ENCODE measurements around the gene LRRC75A. TPM values are rescaled to one million over a fixed set of nuclear protein-coding genes. Genes with fewer than 3 reads are reported as not detected.

LRRC75A gene
- polyA plus RNA-seq, 1 experiment = 1.3 TPM

- Histone ChIP-seq H3K4me3 (ENCODE audit: low read depth, low read length) (peak overlapping the region; percentile 94), H3K36me3 (ENCODE audit: control insufficient read depth, insufficient read depth, low read length) (peaks cover 22% of the 10 kb centered on the region), H3K27me3 (ENCODE audit: control insufficient read depth, insufficient read depth, low read length) (no peaks in the 10 kb centered on the region)
- no peak for TF ChIP-seq CTCF (IDR thresholded peaks at IDR 0.05; ENCODE audit: insufficient read depth, low read depth, low read length)
- DNase-seq (ENCODE audit: low read depth) = peak; percentile 99
- ChIA-PET CTCF (interaction anchor here (0.6 to 1.9 kb wide), 9 partner anchors 10 to 412 kb away, joined by 3 to 15 read pairs (median 5); no protein-coding TSS in a partner anchor), POLR2A (interaction anchor here (0.6 to 1.3 kb wide), 8 partner anchors 9 to 97 kb away, joined by 3 to 7 read pairs (median 3); no protein-coding TSS in a partner anchor)
Observed at GRCh38 chr17:16438557-16439302, 53.3 kb downstream of the LRRC75A start.

DNA sequence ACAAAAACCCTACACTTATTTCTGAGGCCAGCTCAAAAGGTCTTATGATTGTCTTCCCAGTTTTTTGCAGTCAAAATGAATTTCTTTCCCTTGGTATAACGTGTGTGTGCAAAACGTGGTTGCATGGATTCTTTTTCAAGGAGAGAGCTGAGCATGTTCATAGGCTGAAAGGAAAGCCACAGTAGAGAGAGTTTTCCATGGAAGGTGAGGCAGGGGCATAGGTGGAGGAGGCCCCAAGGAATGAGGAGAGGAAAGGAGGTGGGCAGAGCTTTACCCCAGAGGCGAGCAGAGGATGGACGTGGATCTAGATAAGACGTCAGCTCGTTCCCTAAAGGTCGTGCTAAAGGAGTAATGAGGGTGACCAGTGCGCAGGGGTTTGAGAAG is 53.8 kb downstream of the LRRC75A start:
- H3K27me3 ChIP-seq (ENCODE audit: control insufficient read depth, insufficient read depth, low read length) = no peaks in the 10 kb centered on the region
- peaks cover 17% of the 10 kb centered on the region for H3K36me3 ChIP-seq (ENCODE audit: control insufficient read depth, insufficient read depth, low read length)
- DNase-seq (ENCODE audit: low read depth) = no peak
- CTCF ChIA-PET = interaction anchor here (0.6 to 1.9 kb wide), 9 partner anchors 9 to 412 kb away, joined by 3 to 15 read pairs (median 5); no protein-coding TSS in a partner anchor
- TF ChIP-seq CTCF (IDR thresholded peaks at IDR 0.05; ENCODE audit: insufficient read depth, low read depth, low read length) = no peak
- H3K4me3 ChIP-seq (ENCODE audit: low read depth, low read length) = peak overlapping the region; percentile 20
- POLR2A ChIA-PET = interaction anchor here (0.6 to 1.3 kb wide), 7 partner anchors 10 to 98 kb away, joined by 3 to 7 read pairs (median 3); no protein-coding TSS in a partner anchor

DNA sequence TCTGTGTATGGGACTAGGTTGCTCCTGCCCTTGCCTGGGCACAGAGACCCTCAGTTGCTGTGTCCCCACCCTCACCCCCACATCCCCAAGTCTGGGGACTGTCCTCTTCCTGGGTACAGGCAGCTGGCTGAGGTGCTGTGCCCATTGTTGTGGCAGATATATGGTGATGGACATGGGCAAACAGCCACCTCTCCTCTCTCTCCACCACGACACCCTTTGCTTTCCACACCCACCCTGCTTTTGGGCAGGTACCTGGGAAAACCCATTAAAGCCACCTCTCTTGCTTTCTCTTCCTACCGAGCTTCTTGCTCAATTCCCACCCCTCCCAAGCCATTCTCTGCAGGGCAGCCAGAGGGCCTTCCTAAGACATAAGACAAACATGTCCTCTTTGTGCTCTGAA is 54.9 kb downstream of the LRRC75A start:
- Histone ChIP-seq H3K27me3 (ENCODE audit: control insufficient read depth, insufficient read depth, low read length) (no peaks in the 10 kb centered on the region), H3K36me3 (ENCODE audit: control insufficient read depth, insufficient read depth, low read length) (peaks cover 9% of the 10 kb centered on the region), H3K4me3 (ENCODE audit: low read depth, low read length) (no peak overlapping the region)
- POLR2A ChIA-PET = no interaction called here
- TF ChIP-seq CTCF (IDR thresholded peaks at IDR 0.05; ENCODE audit: insufficient read depth, low read depth, low read length) = no peak
- no peak for DNase-seq (ENCODE audit: low read depth)
- CTCF ChIA-PET = interaction anchor here (1.0 to 1.5 kb wide), 3 partner anchors 9 to 18 kb away, joined by 3 to 11 read pairs (median 4); no protein-coding TSS in a partner anchor

GRCh38 chr17:16435925-16436886 is 55.8 kb downstream of the LRRC75A start:
- CTCF ChIA-PET = interaction anchor here (1.0 to 1.5 kb wide), 4 partner anchors 8 to 17 kb away, joined by 3 to 11 read pairs (median 4); no protein-coding TSS in a partner anchor
- no peaks in the 10 kb centered on the region for H3K27me3 ChIP-seq (ENCODE audit: control insufficient read depth, insufficient read depth, low read length)
- H3K36me3 ChIP-seq (ENCODE audit: control insufficient read depth, insufficient read depth, low read length) = peaks cover 4% of the 10 kb centered on the region
- no peak for DNase-seq (ENCODE audit: low read depth)
- no peak overlapping the region for H3K4me3 ChIP-seq (ENCODE audit: low read depth, low read length)
- POLR2A ChIA-PET = interaction anchor here (0.6 kb wide), 1 partner anchor 401 kb away, joined by 20 read pairs; no protein-coding TSS in a partner anchor
- TF ChIP-seq CTCF (IDR thresholded peaks at IDR 0.05; ENCODE audit: insufficient read depth, low read depth, low read length) = no peak

Measured in BJ (cell line).